ENCODE measurements around the gene RPS16. TPM values are rescaled to one million over a fixed set of nuclear protein-coding genes. Genes with fewer than 3 reads are reported as not detected.
A peak's percentile ranks its signal among the peaks of the same experiment; 100 is the strongest.
"Not testable (repeated sequence)": the region's sequence is repeated elsewhere in the genome, so short reads cannot be mapped to it uniquely, and the experiment has no call there.

RPS16 gene
- polyA plus RNA-seq, 3 donors, result 689 to 2,619 (median 1,038) TPM

GRCh38 chr19:39480337-39481228, 44.8 kb upstream of the RPS16 start, which contains the start of gene TIMM50:
TIMM50 (plus strand) TSS chr19:39480838; CDS start chr19:39480854, 16 bp downstream.
- intact Hi-C loops (cut with micrococcal nuclease), result loop anchor here in 1 of 2 donors (5.0 kb wide), 1 partner anchor 52 kb away; the partner anchor contains the start of gene EID2B
- Mint-ChIP-seq H3K27me3 (ENCODE audit: low read depth in 3 of 3) (peaks cover 0 to 2% (median 0%) of the 10 kb centered on the region in 3 donors), H3K36me3 (peaks cover 28 to 42% of the 10 kb centered on the region in 2 donors), H3K27ac (peak within 1 kb of the TSS; percentile 87 to 98 (median 95)), H3K9me3 (no peaks in the 10 kb centered on the region), H3K4me1 (peaks cover 22% of the 10 kb centered on the region), H3K4me3 (peak within 1 kb of the TSS; percentile 87 to 96)
- 0% methylated on average over 54 of the region's 62 CpGs for WGBS (ENCODE audit: insufficient coverage)
- Histone ChIP-seq H3K9ac (ENCODE audit: insufficient read depth, low read length, poor library complexity, severe bottlenecking) (peak within 1 kb of the TSS; percentile 91), H3K4me3 (replicated peaks in 1 of 3; ENCODE audit: low read depth in 2 of 3, low read length in 3 of 3) (peak within 1 kb of the TSS; percentile 75 to 93 (median 85)), H3K27ac (ENCODE audit: low read depth in 1 of 2, low read length in 2 of 2) (peak within 1 kb of the TSS; percentile 41 to 85), H3K4me1 (ENCODE audit: control insufficient read depth in 1 of 2, insufficient read depth in 2 of 2, low read length in 2 of 2) (peaks cover 19% of the 10 kb centered on the region in 2 donors), H3K9me3 (replicated peaks in 1 of 2; ENCODE audit: control insufficient read depth in 1 of 2, insufficient read depth in 1 of 2, low read length in 2 of 2) (no peaks in the 10 kb centered on the region), H2AFZ (ENCODE audit: insufficient read depth, low read depth, low read length, poor library complexity, severe bottlenecking) (peak within 1 kb of the TSS; percentile 94), H4K20me1 (ENCODE audit: insufficient read depth, low read length) (no peaks in the 10 kb centered on the region), H3K79me2 (ENCODE audit: insufficient read depth, low read length) (peaks cover 15% of the 10 kb centered on the region), H3K4me2 (replicated peaks; ENCODE audit: extremely low read depth, low read length, poor library complexity, severe bottlenecking) (peak within 1 kb of the TSS; percentile 95), H3K36me3 (replicated peaks in 1 of 2; ENCODE audit: control insufficient read depth in 1 of 2, insufficient read depth in 2 of 2, low read length in 2 of 2) (peaks cover 16 to 37% of the 10 kb centered on the region in 2 donors), H3K27me3 (ENCODE audit: control insufficient read depth in 2 of 2, insufficient read depth in 2 of 2, low read length in 2 of 2) (no peaks in the 10 kb centered on the region)
- TF ChIP-seq CTCF (IDR thresholded peaks at IDR 0.05), result no peak
- DNase-seq, result peak; percentile 88 to 92 (median 91)

GRCh38 chr19:39479916-39480315, 44.2 kb upstream of the RPS16 start:
- peak overlapping the region; percentile 87 to 96 for H3K4me3 Mint-ChIP-seq
- peak in 1 of 3 donors; percentile 5 for DNase-seq
- 55% methylated on average over 2 of the region's 10 CpGs for WGBS (ENCODE audit: insufficient coverage)
- H3K27me3 ChIP-seq (ENCODE audit: control insufficient read depth in 2 of 2, insufficient read depth in 2 of 2, low read length in 2 of 2), result no peaks in the 10 kb centered on the region
- no peaks in the 10 kb centered on the region for H4K20me1 ChIP-seq (ENCODE audit: insufficient read depth, low read length)
- H2AFZ ChIP-seq (ENCODE audit: insufficient read depth, low read depth, low read length, poor library complexity, severe bottlenecking), result peak overlapping the region; percentile 94
- H3K9ac ChIP-seq (ENCODE audit: insufficient read depth, low read length, poor library complexity, severe bottlenecking), result peak overlapping the region; percentile 91
- TF ChIP-seq CTCF (IDR thresholded peaks at IDR 0.05), result no peak
- peaks cover 27 to 42% of the 10 kb centered on the region in 2 donors for H3K36me3 Mint-ChIP-seq
- H3K36me3 ChIP-seq (replicated peaks in 1 of 2; ENCODE audit: control insufficient read depth in 1 of 2, insufficient read depth in 2 of 2, low read length in 2 of 2), result peaks cover 13 to 36% of the 10 kb centered on the region in 2 donors
- H3K79me2 ChIP-seq (ENCODE audit: insufficient read depth, low read length), result peaks cover 15% of the 10 kb centered on the region
- intact Hi-C loops (cut with micrococcal nuclease), result loop anchor here in 1 of 2 donors (5.0 kb wide), 1 partner anchor 52 kb away; the partner anchor contains the start of gene EID2B
- peak overlapping the region; percentile 95 for H3K4me2 ChIP-seq (replicated peaks; ENCODE audit: extremely low read depth, low read length, poor library complexity, severe bottlenecking)
- H3K4me1 ChIP-seq (ENCODE audit: control insufficient read depth in 1 of 2, insufficient read depth in 2 of 2, low read length in 2 of 2), result peaks cover 19% of the 10 kb centered on the region in 2 donors
- H3K27me3 Mint-ChIP-seq (ENCODE audit: low read depth in 3 of 3), result peaks cover 0 to 2% (median 0%) of the 10 kb centered on the region in 3 donors
- no peaks in the 10 kb centered on the region for H3K9me3 ChIP-seq (replicated peaks in 1 of 2; ENCODE audit: control insufficient read depth in 1 of 2, insufficient read depth in 1 of 2, low read length in 2 of 2)
- peaks cover 22% of the 10 kb centered on the region for H3K4me1 Mint-ChIP-seq
- peak overlapping the region; percentile 87 to 98 (median 95) for H3K27ac Mint-ChIP-seq
- H3K4me3 ChIP-seq (replicated peaks in 1 of 3; ENCODE audit: low read depth in 2 of 3, low read length in 3 of 3), result peak overlapping the region; percentile 75 to 93 (median 85)
- peak overlapping the region; percentile 39 to 85 for H3K27ac ChIP-seq (ENCODE audit: low read depth in 1 of 2, low read length in 2 of 2)
- H3K9me3 Mint-ChIP-seq, result no peaks in the 10 kb centered on the region

- H3K27me3 ChIP-seq (ENCODE audit: control insufficient read depth in 2 of 2, insufficient read depth in 2 of 2, low read length in 2 of 2); H4K20me1 ChIP-seq (ENCODE audit: insufficient read depth, low read length); H3K9ac ChIP-seq (ENCODE audit: insufficient read depth, low read length, poor library complexity, severe bottlenecking); H3K9me3 Mint-ChIP-seq; H3K9me3 ChIP-seq (replicated peaks in 1 of 2; ENCODE audit: control insufficient read depth in 1 of 2, insufficient read depth in 1 of 2, low read length in 2 of 2); H3K27me3 Mint-ChIP-seq (ENCODE audit: low read depth in 3 of 3); H3K27ac ChIP-seq (ENCODE audit: low read depth in 1 of 2, low read length in 2 of 2); intact Hi-C loops (cut with micrococcal nuclease); DNase-seq: not testable (repeated sequence)
- peak overlapping the region in 1 of 3 experiments; percentile 85 for H3K4me3 ChIP-seq (replicated peaks in 1 of 3; ENCODE audit: low read depth in 2 of 3, low read length in 3 of 3)
- H3K36me3 ChIP-seq (replicated peaks in 1 of 2; ENCODE audit: control insufficient read depth in 1 of 2, insufficient read depth in 2 of 2, low read length in 2 of 2), result peaks cover 18 to 36% of the 10 kb centered on the region in 2 donors
- H3K4me1 ChIP-seq (ENCODE audit: control insufficient read depth in 1 of 2, insufficient read depth in 2 of 2, low read length in 2 of 2), result peaks cover 19% of the 10 kb centered on the region in 2 donors
- Mint-ChIP-seq H3K4me3 (peak overlapping the region; percentile 87 to 96), H3K36me3 (peaks cover 29 to 42% of the 10 kb centered on the region in 2 donors), H3K4me1 (peaks cover 22% of the 10 kb centered on the region), H3K27ac (peak overlapping the region; percentile 87 to 98 (median 95))
- 98% methylated on average over 5 of the region's 11 CpGs for WGBS (ENCODE audit: insufficient coverage)
- peak overlapping the region; percentile 94 for H2AFZ ChIP-seq (ENCODE audit: insufficient read depth, low read depth, low read length, poor library complexity, severe bottlenecking)
- peak overlapping the region; percentile 95 for H3K4me2 ChIP-seq (replicated peaks; ENCODE audit: extremely low read depth, low read length, poor library complexity, severe bottlenecking)
- peaks cover 15% of the 10 kb centered on the region for H3K79me2 ChIP-seq (ENCODE audit: insufficient read depth, low read length)
These were observed 43.6 kb upstream of the RPS16 start for GRCh38 chr19:39479319-39479801.
